HG03025 (cell line): ENCODE data around the gene TRUB2.

Experiments used
- ATAC-seq: cut with Tn5 transposase; IDR thresholded peaks from one replicate; pipeline ENCODE4 v1.9.1; 2021; ENCODE audit warnings: mild to moderate bottlenecking, moderate library complexity; ENCODE audit not compliant: unreplicated experiment, low FRiP score

Gene TRUB2

GRCh38 chr9:128275198-128276007 lies 46.8 kb downstream of the TRUB2 start, which contains the start of gene GOLGA2:
GOLGA2 (minus strand) TSS chr9:128276007; CDS start chr9:128275976, 31 bp downstream.
- ATAC-seq: peak; percentile 56

- no peak for ATAC-seq
Measured at GRCh38 chr9:128274245-128274644, 48.0 kb downstream of the TRUB2 start.

GRCh38 chr9:128271512-128271911 lies 50.7 kb downstream of the TRUB2 start:
- no peak for ATAC-seq

- ATAC-seq: no peak
Measured at GRCh38 chr9:128271112-128271511, 51.1 kb downstream of the TRUB2 start.

- no peak for ATAC-seq
Measured at GRCh38 chr9:128266868-128267590, 55.2 kb downstream of the TRUB2 start.

- no peak for ATAC-seq
Measured at GRCh38 chr9:128265348-128265847, 56.8 kb downstream of the TRUB2 start.

- ATAC-seq: no peak
Measured at GRCh38 chr9:128262687-128263086, 59.6 kb downstream of the TRUB2 start.

- no peak for ATAC-seq
Measured at GRCh38 chr9:128260340-128260739, 61.9 kb downstream of the TRUB2 start.

GRCh38 chr9:128259156-128259555 lies 63.1 kb downstream of the TRUB2 start:
- no peak for ATAC-seq

GRCh38 chr9:128258326-128258725 lies 63.9 kb downstream of the TRUB2 start:
- ATAC-seq: no peak

GRCh38 chr9:128257907-128258306 lies 64.3 kb downstream of the TRUB2 start:
- no peak for ATAC-seq

GRCh38 chr9:128257086-128257825 lies 65.0 kb downstream of the TRUB2 start:
- ATAC-seq: no peak
